ENCODE measurements around the gene ACSS1.

Gene ACSS1

DNA sequence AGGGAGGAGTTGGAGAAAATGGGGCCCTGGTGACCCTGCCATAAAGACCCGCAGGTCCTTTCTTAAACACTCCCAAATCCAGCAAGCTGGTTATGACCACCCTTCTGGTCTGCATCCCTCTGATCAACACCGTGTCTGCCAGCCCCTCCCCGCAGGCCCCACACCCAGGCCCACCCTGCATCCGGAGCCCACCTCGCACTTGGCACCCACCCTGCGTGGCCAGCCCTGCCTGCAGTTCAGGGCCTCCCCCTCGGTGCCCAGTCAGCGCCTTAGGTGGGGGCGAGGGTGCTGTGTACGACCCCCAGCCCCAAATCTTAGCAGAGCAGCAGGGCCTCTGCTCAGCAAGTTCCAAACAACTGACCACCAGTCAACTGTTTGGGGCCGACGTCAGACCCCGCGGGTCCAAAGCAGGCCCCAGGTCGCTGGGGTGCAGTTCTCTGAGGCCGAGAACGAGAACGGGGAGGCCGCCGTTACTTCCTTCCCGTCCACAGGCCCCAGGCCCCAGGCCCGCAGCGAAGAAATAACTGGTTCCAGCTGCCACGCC is 1.2 kb downstream of the ACSS1 start:
- peaks cover 38% of the 10 kb centered on the region for H4K20me1 ChIP-seq (ENCODE audit: insufficient read depth, low read length, poor library complexity, severe bottlenecking)
- peak overlapping the region; percentile 97 for H3K9ac ChIP-seq (ENCODE audit: low read depth, low read length, poor library complexity, severe bottlenecking)
- no peaks in the 10 kb centered on the region for H3K36me3 ChIP-seq (ENCODE audit: insufficient read depth, low read length)
- H3K4me2 ChIP-seq (ENCODE audit: low read depth, low read length, poor library complexity, severe bottlenecking), result peak overlapping the region; percentile 86
- H3K4me3 ChIP-seq (ENCODE audit: low read length, poor library complexity, severe bottlenecking), result peak overlapping the region; percentile 92
- no peaks in the 10 kb centered on the region for H3K27me3 ChIP-seq (ENCODE audit: insufficient read depth, low read length, poor library complexity, severe bottlenecking)
- H2AFZ ChIP-seq (ENCODE audit: low read length), result peak overlapping the region; percentile 39; the same call in 1 of the 2 replicates
- no peaks in the 10 kb centered on the region for H3F3A ChIP-seq (ENCODE audit: low read depth)
- no peak for TF ChIP-seq EZH2phosphoT487 (IDR thresholded peaks at IDR 0.05; ENCODE audit: borderline replicate concordance)
- TF ChIP-seq, protein P1, sequence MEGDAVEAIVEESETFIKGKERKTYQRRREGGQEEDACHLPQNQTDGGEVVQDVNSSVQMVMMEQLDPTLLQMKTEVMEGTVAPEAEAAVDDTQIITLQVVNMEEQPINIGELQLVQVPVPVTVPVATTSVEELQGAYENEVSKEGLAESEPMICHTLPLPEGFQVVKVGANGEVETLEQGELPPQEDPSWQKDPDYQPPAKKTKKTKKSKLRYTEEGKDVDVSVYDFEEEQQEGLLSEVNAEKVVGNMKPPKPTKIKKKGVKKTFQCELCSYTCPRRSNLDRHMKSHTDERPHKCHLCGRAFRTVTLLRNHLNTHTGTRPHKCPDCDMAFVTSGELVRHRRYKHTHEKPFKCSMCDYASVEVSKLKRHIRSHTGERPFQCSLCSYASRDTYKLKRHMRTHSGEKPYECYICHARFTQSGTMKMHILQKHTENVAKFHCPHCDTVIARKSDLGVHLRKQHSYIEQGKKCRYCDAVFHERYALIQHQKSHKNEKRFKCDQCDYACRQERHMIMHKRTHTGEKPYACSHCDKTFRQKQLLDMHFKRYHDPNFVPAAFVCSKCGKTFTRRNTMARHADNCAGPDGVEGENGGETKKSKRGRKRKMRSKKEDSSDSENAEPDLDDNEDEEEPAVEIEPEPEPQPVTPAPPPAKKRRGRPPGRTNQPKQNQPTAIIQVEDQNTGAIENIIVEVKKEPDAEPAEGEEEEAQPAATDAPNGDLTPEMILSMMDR (conservative IDR thresholded peaks at IDR 0.05; ENCODE audit: low read length), result no peak
- no peaks in the 10 kb centered on the region for H3K9me3 ChIP-seq (ENCODE audit: insufficient read depth, low read depth, low read length)
- H3K79me2 ChIP-seq (ENCODE audit: insufficient read depth, low read length), result peaks cover 57% of the 10 kb centered on the region
- peaks cover 68% of the 10 kb centered on the region for H3K4me1 ChIP-seq (ENCODE audit: insufficient read depth, low read length, poor library complexity, severe bottlenecking)
- H3K9me2 ChIP-seq (replicated peaks; ENCODE audit: low read depth, low read length), result no peaks in the 10 kb centered on the region

DNA sequence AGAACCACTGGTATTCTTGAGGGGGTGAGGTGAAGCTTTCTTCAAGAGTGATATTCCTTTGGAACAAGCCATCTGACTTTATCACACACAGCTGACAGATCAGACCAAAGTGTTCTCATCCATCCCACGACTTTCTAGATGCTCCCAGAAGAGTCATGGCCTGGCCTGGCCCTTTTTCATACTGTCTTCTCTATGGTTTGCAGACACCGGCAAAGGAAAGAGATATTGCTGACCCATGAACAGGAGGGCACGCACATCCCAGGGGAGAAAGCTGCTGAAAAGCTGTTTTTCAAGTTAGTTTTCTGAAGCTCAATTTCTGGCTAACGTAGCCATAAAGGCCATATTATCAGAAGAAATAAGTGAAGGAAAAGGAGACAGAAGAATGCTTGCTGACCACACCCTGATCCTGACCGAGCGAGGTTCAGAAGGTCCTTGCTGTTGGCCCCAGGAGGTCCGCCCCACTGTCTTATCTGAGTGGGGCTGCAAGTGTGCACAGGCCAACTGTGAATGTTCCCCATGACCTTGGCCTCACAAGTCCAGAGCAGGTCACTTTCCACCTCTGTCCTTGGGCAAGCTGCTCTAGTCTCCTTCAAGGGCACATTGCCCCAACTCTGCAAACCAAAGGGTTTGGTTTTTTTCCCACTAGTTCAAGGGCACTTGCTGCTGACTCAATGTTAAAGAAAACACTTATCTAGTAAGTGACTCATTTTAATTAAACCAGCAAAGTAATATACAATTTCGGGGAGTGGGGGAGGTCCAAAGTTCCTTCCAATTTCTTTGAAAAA is 2.0 kb downstream of the ACSS1 start:
- H3K79me2 ChIP-seq (ENCODE audit: insufficient read depth, low read length), result peaks cover 66% of the 10 kb centered on the region
- H3K9ac ChIP-seq (ENCODE audit: low read depth, low read length, poor library complexity, severe bottlenecking), result peak overlapping the region; percentile 97
- peaks cover 76% of the 10 kb centered on the region for H3K4me1 ChIP-seq (ENCODE audit: insufficient read depth, low read length, poor library complexity, severe bottlenecking)
- no peak overlapping the region for H2AFZ ChIP-seq (ENCODE audit: low read length)
- peaks cover 38% of the 10 kb centered on the region for H4K20me1 ChIP-seq (ENCODE audit: insufficient read depth, low read length, poor library complexity, severe bottlenecking)
- H3K9me2 ChIP-seq (replicated peaks; ENCODE audit: low read depth, low read length), result no peaks in the 10 kb centered on the region
- H3K4me2 ChIP-seq (ENCODE audit: low read depth, low read length, poor library complexity, severe bottlenecking), result peak overlapping the region; percentile 86
- H3F3A ChIP-seq (ENCODE audit: low read depth), result no peaks in the 10 kb centered on the region
- TF ChIP-seq EZH2phosphoT487 (IDR thresholded peaks at IDR 0.05; ENCODE audit: borderline replicate concordance), result no peak
- TF ChIP-seq, protein P1 (conservative IDR thresholded peaks at IDR 0.05; ENCODE audit: low read length), result no peak
- no peaks in the 10 kb centered on the region for H3K36me3 ChIP-seq (ENCODE audit: insufficient read depth, low read length)
- H3K4me3 ChIP-seq (ENCODE audit: low read length, poor library complexity, severe bottlenecking), result peak overlapping the region; percentile 92
- H3K27me3 ChIP-seq (ENCODE audit: insufficient read depth, low read length, poor library complexity, severe bottlenecking), result no peaks in the 10 kb centered on the region
- H3K9me3 ChIP-seq (ENCODE audit: insufficient read depth, low read depth, low read length), result no peaks in the 10 kb centered on the region

DNA sequence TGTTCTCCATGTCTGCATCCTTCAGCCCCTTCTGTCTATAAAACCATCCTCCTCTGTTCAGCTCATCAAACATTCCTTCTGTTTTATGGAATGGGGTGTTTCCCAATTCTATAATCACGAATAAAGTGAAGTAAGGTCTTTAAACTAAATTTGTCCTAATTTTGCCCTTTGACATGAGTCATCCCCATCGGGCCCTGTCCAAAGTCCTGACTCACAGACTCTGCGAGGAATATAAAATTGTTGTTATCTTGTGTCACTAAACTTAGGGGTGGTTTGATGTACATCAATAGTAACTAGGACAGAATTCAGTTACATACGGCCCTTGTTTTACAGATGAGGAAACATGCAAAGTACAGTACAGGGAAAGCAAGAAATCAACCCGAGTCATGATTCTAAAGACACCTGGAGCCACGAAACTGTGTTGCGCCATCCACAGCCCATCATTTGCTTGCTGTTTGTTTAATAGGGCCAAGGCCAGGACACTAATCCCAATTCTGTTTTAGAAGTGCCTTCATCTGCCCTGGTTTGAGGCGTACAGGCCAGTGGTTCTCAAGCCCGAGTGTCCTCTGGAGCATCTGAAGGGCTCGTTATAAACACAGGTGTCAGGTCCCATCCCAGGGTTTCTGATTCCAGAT is 2.8 kb downstream of the ACSS1 start:
- Histone ChIP-seq H4K20me1 (ENCODE audit: insufficient read depth, low read length, poor library complexity, severe bottlenecking) (peaks cover 42% of the 10 kb centered on the region), H3K9ac (ENCODE audit: low read depth, low read length, poor library complexity, severe bottlenecking) (no peak overlapping the region), H3K27me3 (ENCODE audit: insufficient read depth, low read length, poor library complexity, severe bottlenecking) (no peaks in the 10 kb centered on the region), H3K9me3 (ENCODE audit: insufficient read depth, low read depth, low read length) (no peaks in the 10 kb centered on the region), H3K4me2 (ENCODE audit: low read depth, low read length, poor library complexity, severe bottlenecking) (peak overlapping the region; percentile 86), H2AFZ (ENCODE audit: low read length) (no peak overlapping the region), H3K36me3 (ENCODE audit: insufficient read depth, low read length) (no peaks in the 10 kb centered on the region), H3K4me3 (ENCODE audit: low read length, poor library complexity, severe bottlenecking) (peak overlapping the region; percentile 92), H3K79me2 (ENCODE audit: insufficient read depth, low read length) (peaks cover 74% of the 10 kb centered on the region), H3K4me1 (ENCODE audit: insufficient read depth, low read length, poor library complexity, severe bottlenecking) (peaks cover 84% of the 10 kb centered on the region), H3K9me2 (replicated peaks; ENCODE audit: low read depth, low read length) (no peaks in the 10 kb centered on the region), H3F3A (ENCODE audit: low read depth) (no peaks in the 10 kb centered on the region)
- TF ChIP-seq EZH2phosphoT487 (IDR thresholded peaks at IDR 0.05; ENCODE audit: borderline replicate concordance), result no peak
- TF ChIP-seq, protein P1 (conservative IDR thresholded peaks at IDR 0.05; ENCODE audit: low read length), result no peak

All from Loucy (cell line).